AG04450 (cell line): Measurements from ENCODE around the gene ERBB2. TPM values are rescaled to one million over a fixed set of nuclear protein-coding genes. Genes with fewer than 3 reads are reported as not detected.
"Not testable (repeated sequence)": the region's sequence is repeated elsewhere in the genome, so short reads cannot be mapped to it uniquely, and the experiment has no call there.

ENCODE experiments used
- CTCF ChIA-PET: fragments of 300-600, 350-600 bp; formaldehyde crosslinking; extraction: SDS; loops from one replicate; lab custom pipeline; 2022; ENCODE audit warnings: antibody characterized with exemption, inconsistent platforms; lab: Charles Lee
- POLR2A ChIA-PET: fragments of 350-600 bp; formaldehyde crosslinking; extraction: SDS; loops from one replicate; lab custom pipeline; 2021; ENCODE audit warnings: antibody characterized with exemption, inconsistent platforms; lab: Yijun Ruan, JAX
- DNase-seq: peaks from one replicate; pipeline ENCODE4 v3.0.0-alpha.2; 2011; ENCODE audit warnings: low read depth, low spot score
- H3K27ac ChIP-seq: one replicate; pipeline ENCODE4 v1.5.1; 2012; ENCODE audit warnings: low read depth, low read length, control low read depth
- H3K27me3 ChIP-seq: one replicate; pipeline ENCODE4 v1.6.0; 2012; ENCODE audit warnings: low read length; ENCODE audit not compliant: control insufficient read depth, insufficient read depth
- H3K4me3 ChIP-seq: 2 replicates; pipeline ENCODE4 v1.5.1; 2011; ENCODE audit warnings: mild to moderate bottlenecking, low read depth, low read length, control low read depth
- H3K9me3 ChIP-seq: 2 replicates; pipeline ENCODE4 v1.5.1; 2012; ENCODE audit warnings: low read length; ENCODE audit not compliant: control insufficient read depth, insufficient read depth
- CTCF ChIP-seq: IDR thresholded peaks from 2 replicates; pipeline ENCODE4 v1.5.1; 2011; ENCODE audit warnings: low read depth, low read length, control low read depth, inconsistent platforms
- polyA plus RNA-seq: library from polyadenylated mRNA; depleted of rRNA; stranded (reverse); fragments of >200 nt; gene quantifications from 2 replicates; pipeline ENCODE4 v1.2.3, GENCODE V29; 2011

Gene ERBB2
- polyA plus RNA-seq, 1 experiment: 21.2 TPM

DNA sequence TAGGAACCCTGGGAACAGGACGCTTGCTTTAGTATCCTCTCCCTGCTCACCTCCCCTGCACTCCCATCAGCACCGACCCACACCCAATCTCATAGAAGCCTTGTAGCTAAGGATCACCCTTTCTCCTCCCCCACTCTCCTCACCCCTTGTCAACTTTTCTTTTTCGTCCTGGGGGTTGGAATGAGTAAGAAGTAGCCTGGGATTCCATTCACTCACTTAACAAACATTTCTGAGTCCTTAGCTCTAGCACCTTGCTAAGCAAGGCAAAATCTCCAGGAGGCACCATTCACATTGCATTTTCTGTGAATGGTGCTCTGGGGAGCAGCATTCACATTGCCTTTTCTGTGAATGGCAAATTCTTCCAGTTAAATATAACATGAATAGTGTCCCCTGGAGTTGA, 10.9 kb upstream of the ERBB2 start:
- Histone ChIP-seq H3K9me3 (no peaks in the 10 kb centered on the region), H3K27me3 (no peaks in the 10 kb centered on the region), H3K27ac (no peak overlapping the region), H3K4me3 (peak overlapping the region; percentile 83)
- DNase-seq: no peak
- no peak for TF ChIP-seq CTCF
- ChIA-PET CTCF (interaction anchor here (1.3 to 2.1 kb wide), 4 partner anchors 41 to 67 kb away, joined by 4 to 8 read pairs (median 6); no protein-coding TSS in a partner anchor), POLR2A (interaction anchor here (0.7 kb wide), 1 partner anchor 11 kb away, joined by 3 read pairs; the partner anchor contains the start of gene ERBB2)

DNA sequence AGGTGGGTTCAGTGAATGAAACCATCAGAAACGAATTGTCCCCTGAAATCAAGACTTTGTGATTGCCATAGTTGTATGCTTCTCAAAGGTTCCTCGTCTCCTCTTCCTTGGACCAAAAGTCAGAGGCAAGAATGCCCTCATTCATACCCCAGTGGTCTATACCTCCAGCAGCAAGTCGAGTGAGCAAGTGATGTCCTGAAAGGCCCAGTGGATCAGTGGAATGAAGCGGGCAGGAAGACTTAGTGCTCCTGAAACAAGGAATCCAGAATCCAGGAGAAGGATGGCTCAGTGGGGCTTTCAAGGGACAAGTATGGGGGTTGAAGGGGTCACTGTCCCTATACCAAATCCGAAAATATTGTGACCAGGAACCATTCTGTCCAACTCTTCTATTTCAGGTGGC, 5.3 kb upstream of the ERBB2 start:
- H3K4me3 ChIP-seq: no peak overlapping the region

DNA sequence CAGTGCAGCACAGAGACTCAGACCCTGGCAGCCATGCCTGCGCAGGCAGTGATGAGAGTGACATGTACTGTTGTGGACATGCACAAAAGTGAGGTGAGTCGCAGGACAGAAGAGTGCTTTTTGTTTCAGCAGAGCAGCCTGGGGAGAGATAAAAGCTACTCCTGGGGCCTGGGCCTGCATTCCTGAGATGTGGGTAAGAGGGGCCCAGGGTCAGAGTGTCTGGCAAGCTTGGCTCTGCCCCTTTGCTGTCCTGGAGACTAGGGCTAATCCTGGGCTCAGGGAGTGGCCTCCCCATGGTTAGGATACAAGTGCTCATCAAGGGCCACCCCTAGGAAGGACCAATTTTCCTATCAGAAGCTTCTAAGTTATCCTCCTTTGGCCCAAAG, 4.8 kb upstream of the ERBB2 start:
- ChIA-PET POLR2A (interaction anchor here (0.5 kb wide), 1 partner anchor 35 kb away, joined by 3 read pairs; no protein-coding TSS in a partner anchor), CTCF (interaction anchor here (4.3 kb wide), 1 partner anchor 73 kb away, joined by 15 read pairs; no protein-coding TSS in a partner anchor)
- DNase-seq: no peak
- TF ChIP-seq CTCF: no peak
- H3K27ac ChIP-seq: no peak overlapping the region
- no peaks in the 10 kb centered on the region for H3K9me3 ChIP-seq
- no peaks in the 10 kb centered on the region for H3K27me3 ChIP-seq
- H3K4me3 ChIP-seq: no peak overlapping the region

More for the DNA sequence above, 5.3 kb upstream of the ERBB2 start:
- TF ChIP-seq CTCF: no peak
- no peak overlapping the region for H3K27ac ChIP-seq
- ChIA-PET POLR2A (interaction anchor here (0.5 kb wide), 1 partner anchor 35 kb away, joined by 3 read pairs; no protein-coding TSS in a partner anchor), CTCF (interaction anchor here (4.3 kb wide), 1 partner anchor 73 kb away, joined by 15 read pairs; no protein-coding TSS in a partner anchor)
- no peak for DNase-seq
- no peaks in the 10 kb centered on the region for H3K9me3 ChIP-seq
- H3K27me3 ChIP-seq: no peaks in the 10 kb centered on the region

DNA sequence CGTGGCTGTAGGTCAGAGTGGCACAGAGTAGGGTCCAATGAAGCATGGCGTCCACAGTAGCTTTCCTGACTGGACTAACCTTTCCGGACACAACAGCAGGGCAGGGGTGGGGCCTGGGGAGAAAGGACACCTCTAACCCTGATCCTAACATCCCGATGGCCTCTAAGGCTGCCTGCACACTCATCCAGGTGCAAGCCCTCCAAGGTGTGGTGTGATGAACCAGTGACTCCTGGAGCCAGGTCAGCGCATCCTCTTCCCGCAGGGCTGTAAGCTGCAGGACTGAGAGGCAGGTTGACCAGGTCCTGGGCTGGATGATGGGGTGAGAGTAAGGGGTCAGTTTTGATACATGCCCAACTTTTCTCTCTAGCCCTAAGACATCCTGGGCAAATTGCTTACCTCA, 3.1 kb upstream of the ERBB2 start:
- no peaks in the 10 kb centered on the region for H3K27me3 ChIP-seq
- CTCF ChIA-PET: interaction anchor here (4.3 kb wide), 1 partner anchor 75 kb away, joined by 15 read pairs; no protein-coding TSS in a partner anchor
- TF ChIP-seq CTCF: no peak
- no peaks in the 10 kb centered on the region for H3K9me3 ChIP-seq
- DNase-seq: no peak
- POLR2A ChIA-PET: no interaction called here
- no peak overlapping the region for H3K27ac ChIP-seq
- no peak overlapping the region for H3K4me3 ChIP-seq

- ChIA-PET POLR2A (no interaction called here), CTCF (interaction anchor here (4.3 kb wide), 1 partner anchor 76 kb away, joined by 15 read pairs; no protein-coding TSS in a partner anchor)
- TF ChIP-seq CTCF: no peak
- H3K27me3 ChIP-seq: no peaks in the 10 kb centered on the region
- H3K4me3 ChIP-seq: no peak overlapping the region
- no peak for DNase-seq
- no peak overlapping the region for H3K27ac ChIP-seq
- no peaks in the 10 kb centered on the region for H3K9me3 ChIP-seq
These were observed 1.9 kb upstream of the ERBB2 start for GRCh38 chr17:39697961-39698360.

DNA sequence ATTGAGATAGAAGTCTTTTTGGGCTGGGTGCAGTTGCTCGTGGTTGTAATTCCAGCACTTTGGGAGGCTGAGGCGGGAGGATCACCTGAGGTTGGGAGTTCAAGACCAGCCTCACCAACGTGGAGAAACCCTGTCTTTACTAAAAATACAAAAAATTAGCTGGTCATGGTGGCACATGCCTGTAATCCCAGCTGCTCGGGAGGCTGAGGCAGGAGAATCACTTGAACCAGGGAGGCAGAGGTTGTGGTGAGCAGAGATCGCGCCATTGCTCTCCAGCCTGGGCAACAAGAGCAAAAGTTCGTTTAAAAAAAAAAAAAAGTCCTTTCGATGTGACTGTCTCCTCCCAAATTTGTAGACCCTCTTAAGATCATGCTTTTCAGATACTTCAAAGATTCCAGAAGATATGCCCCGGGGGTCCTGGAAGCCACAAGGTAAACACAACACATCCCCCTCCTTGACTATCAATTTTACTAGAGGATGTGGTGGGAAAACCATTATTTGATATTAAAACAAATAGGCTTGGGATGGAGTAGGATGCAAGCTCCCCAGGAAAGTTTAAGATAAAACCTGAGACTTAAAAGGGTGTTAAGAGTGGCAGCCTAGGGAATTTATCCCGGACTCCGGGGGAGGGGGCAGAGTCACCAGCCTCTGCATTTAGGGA, 577 bp upstream of the ERBB2 start:
- H3K9me3 ChIP-seq, H3K27ac ChIP-seq, DNase-seq, H3K27me3 ChIP-seq: not testable (repeated sequence)
- CTCF ChIA-PET: interaction anchor here (1.2 to 3.8 kb wide), 3 partner anchors 23 to 78 kb away, joined by 3 to 15 read pairs (median 4); partner anchors contain the start of gene MIEN1
- POLR2A ChIA-PET: interaction anchor here (0.7 to 1.8 kb wide), 9 partner anchors 10 to 285 kb away, joined by 3 to 18 read pairs (median 5); partner anchors contain the start of genes MIEN1 and PGAP3
- H3K4me3 ChIP-seq: peak overlapping the region; percentile 77
